HEK293T (cell line): ENCODE results near the gene GGA1.

Source experiments
- FOXA1 ChIP-seq: fragments of 450-650 bp; IDR thresholded peaks from 2 replicates; pipeline ENCODE4 v1.6.1; 2016; ENCODE audit warnings: mild to moderate bottlenecking
- HDGF ChIP-seq: fragments of 450-650 bp; IDR thresholded peaks from 2 replicates; pipeline ENCODE4 v1.6.1; 2017; ENCODE audit warnings: antibody characterized with exemption, borderline replicate concordance
- SP1 ChIP-seq: fragments of 450-650 bp; IDR thresholded peaks from 2 replicates; pipeline ENCODE4 v1.6.1; 2017
- ZNF384 ChIP-seq: fragments of 450-650 bp; IDR thresholded peaks from 2 replicates; pipeline ENCODE4 v1.6.1; 2016

DNA sequence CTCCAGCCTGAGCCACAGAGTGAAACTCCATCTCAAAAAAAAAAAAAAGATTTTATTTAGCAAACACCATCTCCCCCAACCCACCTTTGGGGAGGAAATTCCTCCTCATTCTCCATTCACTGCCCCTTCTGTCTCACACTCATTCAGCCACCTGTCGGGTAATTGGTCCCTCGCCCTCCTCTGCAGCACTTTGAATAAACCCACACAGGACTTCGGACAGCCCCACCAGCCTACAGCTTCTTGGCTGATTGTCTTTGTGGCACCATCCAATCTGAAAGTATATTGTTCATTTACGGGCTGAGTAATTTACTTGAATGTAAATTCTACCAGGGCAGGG lies 7.5 kb upstream of the GGA1 start:
- no peak for TF ChIP-seq SP1
- TF ChIP-seq FOXA1, result no peak
- TF ChIP-seq ZNF384, result no peak
- TF ChIP-seq HDGF, result no peak
